ENCODE results near the gene RAB21. TPM values are rescaled to one million over a fixed set of nuclear protein-coding genes. Genes with fewer than 3 reads are reported as not detected.
A peak's percentile ranks its signal among the peaks of the same experiment; 100 is the strongest.

RAB21 gene, protein sequence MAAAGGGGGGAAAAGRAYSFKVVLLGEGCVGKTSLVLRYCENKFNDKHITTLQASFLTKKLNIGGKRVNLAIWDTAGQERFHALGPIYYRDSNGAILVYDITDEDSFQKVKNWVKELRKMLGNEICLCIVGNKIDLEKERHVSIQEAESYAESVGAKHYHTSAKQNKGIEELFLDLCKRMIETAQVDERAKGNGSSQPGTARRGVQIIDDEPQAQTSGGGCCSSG
- 28.8 and 50.8 TPM in 2 replicates for total RNA-seq

GRCh38 chr12:71754461-71755145 is at the start of gene RAB21:
Gene RAB21 (plus strand): TSS chr12:71754863. CDS start chr12:71755130, 267 bp downstream.
- DNase-seq (ENCODE audit: low read depth, low spot score): peak; percentile 93

GRCh38 chr12:71704920-71705319 is 49.7 kb upstream of the RAB21 start:
- no peak for DNase-seq (ENCODE audit: low read depth, low spot score)

DNA sequence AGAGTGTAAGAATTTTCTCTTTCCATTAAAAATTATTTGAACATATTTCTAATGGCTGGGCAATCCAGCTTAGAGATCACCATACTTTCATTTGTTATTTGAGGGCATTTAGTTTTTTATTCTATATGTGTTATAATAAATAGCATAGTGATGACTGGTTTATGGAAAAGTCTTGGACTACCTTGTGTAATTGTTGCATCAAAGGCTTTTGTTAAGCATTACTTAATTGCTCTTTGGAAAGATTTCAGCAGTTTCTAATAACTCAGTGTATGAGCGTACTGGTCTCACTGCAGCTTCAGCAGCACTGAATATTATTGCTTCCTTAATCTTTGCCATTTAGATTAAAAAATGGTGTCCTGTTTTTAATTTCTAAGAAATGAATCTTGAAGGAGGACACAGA is 46.0 kb upstream of the RAB21 start:
- no peak for DNase-seq (ENCODE audit: low read depth, low spot score)

- DNase-seq (ENCODE audit: low read depth, low spot score): no peak
Observed at GRCh38 chr12:71710276-71711125, 44.2 kb upstream of the RAB21 start.

DNA sequence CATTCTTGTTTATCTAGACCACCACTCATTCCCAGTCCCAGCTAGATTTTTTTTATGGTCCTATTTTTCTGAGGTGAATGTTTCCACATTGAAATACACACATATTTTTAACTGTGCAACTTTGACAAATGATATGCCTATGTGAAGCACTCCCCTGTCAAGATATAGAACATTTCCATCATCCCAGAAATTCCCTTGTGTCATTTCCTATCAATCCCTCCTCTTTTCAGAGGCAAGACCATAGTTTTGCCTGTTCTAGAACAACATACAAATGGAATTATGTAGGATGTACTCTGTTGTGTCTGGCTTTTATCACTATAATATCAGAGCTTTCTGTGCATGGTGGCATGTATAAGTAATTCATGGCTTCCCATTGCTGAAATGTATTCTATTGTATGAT is 36.1 kb upstream of the RAB21 start:
- DNase-seq (ENCODE audit: low read depth, low spot score): no peak

- DNase-seq (ENCODE audit: low read depth, low spot score): no peak
Observed at GRCh38 chr12:71719647-71720370, 34.9 kb upstream of the RAB21 start.

- no peak for DNase-seq (ENCODE audit: low read depth, low spot score)
Observed at GRCh38 chr12:71721783-71722505, 32.7 kb upstream of the RAB21 start.

- no peak for DNase-seq (ENCODE audit: low read depth, low spot score)
Observed at GRCh38 chr12:71725011-71725410, 29.7 kb upstream of the RAB21 start.

DNA sequence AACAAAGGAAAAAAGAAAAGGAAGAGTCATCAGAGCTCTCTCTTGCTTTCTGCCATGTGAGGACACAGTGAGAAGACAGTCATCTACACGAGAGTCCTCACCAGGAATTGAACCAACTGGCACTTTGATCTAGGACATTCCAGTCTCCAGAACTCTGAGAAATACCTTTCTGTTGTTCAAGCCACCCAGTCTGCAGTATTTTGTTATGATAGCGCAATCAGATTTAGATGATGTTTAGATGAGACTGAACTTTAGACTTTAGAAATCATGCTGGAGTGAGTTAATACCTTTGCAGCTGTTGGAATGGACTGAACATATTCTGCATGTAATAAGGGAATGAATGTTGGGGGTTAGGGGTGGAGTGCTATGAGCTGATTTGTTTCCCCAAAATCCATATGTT is 28.1 kb upstream of the RAB21 start:
- no peak for DNase-seq (ENCODE audit: low read depth, low spot score)

GRCh38 chr12:71727958-71728357 is 26.7 kb upstream of the RAB21 start:
- DNase-seq (ENCODE audit: low read depth, low spot score): no peak

GRCh38 chr12:71730936-71731335 is 23.7 kb upstream of the RAB21 start:
- DNase-seq (ENCODE audit: low read depth, low spot score): no peak

GRCh38 chr12:71731439-71732356 is 23.0 kb upstream of the RAB21 start:
- DNase-seq (ENCODE audit: low read depth, low spot score): no peak

GRCh38 chr12:71732357-71732712 is 22.3 kb upstream of the RAB21 start:
- no peak for DNase-seq (ENCODE audit: low read depth, low spot score)

GRCh38 chr12:71737197-71737596 is 17.5 kb upstream of the RAB21 start:
- DNase-seq (ENCODE audit: low read depth, low spot score): no peak

DNA sequence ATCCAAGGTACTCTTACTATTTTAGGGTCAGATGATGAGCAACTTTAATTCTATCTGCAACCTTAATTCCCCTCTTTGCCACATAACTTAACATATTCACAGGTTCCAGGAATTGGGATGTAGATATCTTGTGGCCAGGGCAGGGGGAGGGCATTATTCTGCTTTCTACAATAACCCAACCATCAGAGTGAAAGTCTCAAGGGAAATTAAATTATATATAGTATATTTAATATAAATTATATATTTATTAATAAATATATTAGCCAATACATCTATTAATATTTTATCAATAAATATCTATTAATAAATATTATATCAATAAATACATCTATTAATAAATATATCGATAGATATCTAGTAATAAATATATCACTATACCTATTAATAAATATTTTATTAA is 11.7 kb upstream of the RAB21 start:
- DNase-seq (ENCODE audit: low read depth, low spot score): no peak

GRCh38 chr12:71744522-71745300 is 10.0 kb upstream of the RAB21 start:
- DNase-seq (ENCODE audit: low read depth, low spot score): no peak

DNA sequence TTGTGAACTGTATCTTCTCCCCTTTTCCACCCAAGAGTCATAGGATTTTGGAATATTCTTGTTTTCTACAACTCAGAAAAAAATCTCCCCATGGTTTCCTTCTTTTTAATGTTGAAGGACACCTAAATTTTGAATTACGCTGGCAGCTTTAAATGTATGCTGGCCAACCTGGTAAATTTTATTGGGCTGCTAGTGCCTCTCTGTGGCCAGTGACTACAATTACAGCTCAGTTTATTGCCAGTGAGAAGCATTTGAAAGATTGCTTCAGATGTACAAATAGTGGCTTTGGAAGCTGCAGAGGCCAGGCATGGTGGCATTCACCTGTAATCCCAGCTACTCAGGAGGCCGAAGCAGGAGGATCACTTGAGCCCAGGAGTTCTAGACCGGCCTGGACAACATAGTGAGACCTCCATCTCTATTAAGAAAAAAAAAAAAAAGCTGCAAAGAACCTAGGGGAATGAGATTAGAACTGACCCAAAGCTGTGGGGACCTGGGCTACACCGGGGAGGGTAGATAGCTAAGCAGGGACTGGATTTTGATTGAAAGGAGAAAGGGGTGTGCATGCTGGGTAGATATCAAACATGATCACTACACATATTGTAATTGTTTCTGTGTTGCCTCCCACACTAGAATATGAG is 7.6 kb upstream of the RAB21 start:
- peak; percentile 15 for DNase-seq (ENCODE audit: low read depth, low spot score)

DNA sequence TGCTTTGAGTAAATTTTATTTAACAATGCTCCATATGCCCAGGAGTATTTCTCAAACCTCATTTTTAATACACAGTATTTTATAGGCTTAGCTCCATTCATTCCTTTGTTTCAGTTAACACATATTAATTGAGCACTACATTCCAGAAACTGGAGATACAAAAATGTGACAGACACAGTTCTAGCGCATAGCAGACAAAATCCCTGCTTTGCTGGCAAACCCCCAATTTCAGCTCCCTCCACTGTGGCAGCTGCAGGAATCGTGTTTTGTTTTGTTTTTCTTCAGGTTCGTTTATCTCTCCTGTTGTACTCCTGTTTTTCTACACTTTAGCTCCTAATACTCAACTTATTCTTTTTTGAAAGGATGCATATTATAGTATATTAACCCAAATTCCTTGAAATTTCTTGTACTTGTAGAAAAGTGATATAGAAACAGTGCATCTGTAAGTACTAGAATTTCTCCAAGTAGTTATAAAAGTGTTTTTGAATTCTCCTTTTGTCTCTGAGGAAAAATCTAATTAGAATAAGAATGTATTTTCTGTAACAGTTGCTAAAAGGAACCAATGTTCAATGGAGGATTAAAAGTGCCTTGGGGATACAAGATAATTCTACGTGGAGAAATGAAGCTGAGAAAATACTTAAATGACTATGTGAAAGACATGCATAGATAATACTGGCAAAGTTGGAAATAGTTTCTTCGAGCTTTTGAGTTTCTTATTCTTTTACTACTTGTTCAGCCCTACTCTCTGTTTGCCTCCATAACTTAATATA is 6.4 kb upstream of the RAB21 start:
- no peak for DNase-seq (ENCODE audit: low read depth, low spot score)

Measured in pulmonary artery endothelial cell (primary cell).